ENCODE results near the gene PADI3.
A peak's percentile ranks its signal among the peaks of the same experiment; 100 is the strongest.

Gene PADI3

GRCh38 chr1:17248781-17249180, at the start of gene PADI3:
Gene PADI3 (plus strand): TSS chr1:17249098. CDS start chr1:17249138, 40 bp downstream.
- no peak for DNase-seq

DNA sequence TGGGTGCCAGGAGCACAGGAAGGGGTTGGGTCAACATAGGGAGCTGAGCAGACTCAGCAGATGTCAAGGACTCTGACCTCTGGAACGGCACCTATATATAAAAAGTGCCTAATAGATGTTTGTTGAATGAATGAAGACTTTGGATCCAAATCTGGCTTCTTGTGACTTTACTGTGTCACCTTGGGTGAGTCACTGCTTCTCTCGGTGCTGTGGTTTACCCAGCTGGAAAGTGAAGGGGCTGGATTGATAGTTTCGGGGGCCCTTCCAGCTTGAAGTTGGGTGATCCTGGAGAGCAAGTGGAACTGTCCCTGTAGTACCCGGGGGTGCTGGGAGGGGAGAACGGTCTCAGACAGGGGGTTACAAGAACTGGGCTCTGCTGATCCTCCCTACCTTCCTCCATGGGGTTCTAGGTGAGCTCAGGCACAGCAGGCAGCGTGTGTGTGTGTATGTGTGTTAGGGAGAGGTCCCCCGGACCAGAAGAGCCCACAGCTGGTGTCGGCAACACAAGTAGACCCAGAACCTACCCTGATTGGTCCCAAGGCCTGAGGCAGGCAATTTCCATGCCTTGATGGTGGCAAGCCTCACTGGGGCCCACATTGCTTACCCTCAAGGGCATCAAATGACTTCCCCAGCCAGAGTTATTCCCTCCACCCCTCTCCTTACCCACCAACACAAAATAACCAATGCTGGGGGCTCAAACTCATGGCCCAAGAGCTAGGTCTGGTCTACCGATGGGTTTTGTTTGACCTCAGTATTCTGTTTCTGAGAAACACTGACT, 49.4 kb upstream of the PADI3 start:
- no peak for DNase-seq

- DNase-seq, result no peak
Observed at GRCh38 chr1:17200246-17200645, 48.7 kb upstream of the PADI3 start.

GRCh38 chr1:17200756-17201155, 48.1 kb upstream of the PADI3 start:
- DNase-seq, result no peak

- DNase-seq, result no peak
Observed at GRCh38 chr1:17201201-17202021, 47.5 kb upstream of the PADI3 start.

- no peak for DNase-seq
Observed at GRCh38 chr1:17204546-17205440, 44.1 kb upstream of the PADI3 start, which contains the start of gene PADI1. Gene PADI1 (plus strand): TSS chr1:17205128. CDS start chr1:17205218, 90 bp downstream.

DNA sequence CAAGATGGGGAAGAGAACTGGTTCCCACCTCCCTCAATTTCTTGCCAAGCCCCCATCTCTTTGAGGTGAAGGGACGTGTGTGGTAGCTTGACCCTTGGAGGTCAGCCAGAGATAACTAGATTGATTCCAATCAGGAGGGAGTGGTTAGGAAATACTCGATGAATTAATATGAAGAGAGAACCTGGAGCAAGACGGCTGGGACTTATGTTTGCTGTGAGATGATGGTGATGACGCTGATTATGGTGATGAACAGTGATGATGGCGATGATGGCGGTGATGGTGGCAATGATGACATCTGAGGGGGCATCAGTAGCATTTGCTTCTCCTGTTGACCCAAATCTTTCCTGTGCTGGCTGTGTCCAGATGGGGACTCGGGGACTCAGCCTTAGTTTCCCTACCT, 43.2 kb upstream of the PADI3 start:
- DNase-seq, result no peak

GRCh38 chr1:17206196-17206595, 42.7 kb upstream of the PADI3 start:
- no peak for DNase-seq

- DNase-seq, result peak; percentile 50
Observed at GRCh38 chr1:17207046-17207445, 41.9 kb upstream of the PADI3 start.

GRCh38 chr1:17207540-17207939, 41.4 kb upstream of the PADI3 start:
- DNase-seq, result peak; percentile 11

DNA sequence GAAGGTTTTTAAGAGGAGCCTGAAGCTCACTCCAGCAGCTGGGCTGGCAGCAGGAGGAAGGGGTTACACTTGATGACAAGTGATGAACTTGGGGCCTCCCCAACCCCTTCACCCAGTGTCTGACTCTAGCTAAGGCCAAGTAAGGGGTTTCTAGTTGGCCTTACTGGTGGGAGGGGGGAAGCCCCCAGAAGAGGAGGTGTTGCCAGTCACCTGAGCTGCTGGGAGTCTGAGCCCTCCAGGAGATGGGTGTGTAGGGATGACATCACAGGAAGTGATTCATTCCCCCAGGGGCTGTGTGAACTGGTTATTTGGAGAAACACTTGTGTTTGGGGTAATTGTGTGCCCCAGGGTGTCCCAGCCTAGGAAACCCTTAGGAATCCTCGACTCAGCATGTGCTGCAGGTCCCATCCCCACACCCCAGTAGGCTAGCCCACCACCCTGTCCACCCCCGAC, 40.9 kb upstream of the PADI3 start:
- peak; percentile 15 for DNase-seq

DNA sequence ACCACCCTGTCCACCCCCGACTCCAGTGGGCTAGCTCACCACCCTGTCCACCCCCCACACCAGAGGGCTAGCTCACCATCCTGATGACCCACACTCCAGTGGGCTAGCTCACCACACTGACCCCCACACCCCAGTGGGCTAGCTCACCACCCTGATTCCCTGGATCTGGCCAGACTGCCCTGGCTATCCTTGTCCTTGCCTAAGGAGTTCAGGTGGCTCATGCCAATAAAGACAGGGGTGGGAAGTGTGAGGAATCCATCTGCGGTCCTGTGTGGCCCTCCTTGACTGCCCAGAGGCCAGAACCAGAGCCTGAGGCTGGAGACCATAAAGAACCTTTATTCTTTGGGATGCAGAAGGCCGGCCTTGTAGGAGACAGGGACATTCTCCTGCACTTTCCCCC, 40.4 kb upstream of the PADI3 start:
- no peak for DNase-seq

- DNase-seq, result no peak
Observed at GRCh38 chr1:17209430-17209829, 39.5 kb upstream of the PADI3 start.

- no peak for DNase-seq
Observed at GRCh38 chr1:17210176-17210575, 38.7 kb upstream of the PADI3 start.

- no peak for DNase-seq
Observed at GRCh38 chr1:17211377-17211776, 37.5 kb upstream of the PADI3 start.

- DNase-seq, result no peak
Observed at GRCh38 chr1:17212009-17212408, 36.9 kb upstream of the PADI3 start.

GRCh38 chr1:17212487-17213121, 36.3 kb upstream of the PADI3 start:
- peak; percentile 14 for DNase-seq

GRCh38 chr1:17213148-17213781, 35.6 kb upstream of the PADI3 start:
- DNase-seq, result peak; percentile 7

- DNase-seq, result no peak
Observed at GRCh38 chr1:17213782-17214148, 35.1 kb upstream of the PADI3 start.

DNA sequence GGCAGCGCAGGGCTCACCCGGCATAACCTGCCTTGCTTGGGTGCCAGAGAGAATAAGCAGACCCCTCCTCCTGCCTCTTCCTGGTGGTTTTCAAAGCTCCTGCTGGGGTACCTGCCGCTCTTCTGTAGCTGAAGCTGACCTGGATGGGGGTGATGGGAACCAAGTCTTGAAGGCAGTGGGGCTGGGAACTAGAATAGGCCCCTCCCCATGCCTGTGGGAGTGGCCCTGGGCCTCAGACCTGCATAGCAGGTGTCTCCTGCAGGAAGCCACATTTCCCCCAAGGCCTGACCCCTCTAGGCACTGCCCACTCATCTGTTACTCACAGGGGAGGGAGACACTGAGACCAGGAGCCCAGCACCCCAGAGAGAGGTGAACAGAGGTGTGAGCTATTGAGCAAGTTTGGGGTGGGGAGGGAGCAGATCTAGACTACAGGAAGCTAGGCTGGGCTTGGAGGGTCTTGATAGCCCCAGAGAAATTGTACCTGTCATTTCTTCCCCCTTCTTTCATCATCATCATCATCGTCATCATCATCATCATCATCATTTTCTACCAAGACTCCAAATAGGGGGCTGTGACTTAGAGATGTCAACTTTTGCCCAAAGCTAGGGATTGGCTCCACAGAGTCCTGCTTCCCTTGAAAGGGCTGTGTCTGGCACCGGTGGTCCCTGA, 33.9 kb upstream of the PADI3 start:
- DNase-seq, result no peak

DNA sequence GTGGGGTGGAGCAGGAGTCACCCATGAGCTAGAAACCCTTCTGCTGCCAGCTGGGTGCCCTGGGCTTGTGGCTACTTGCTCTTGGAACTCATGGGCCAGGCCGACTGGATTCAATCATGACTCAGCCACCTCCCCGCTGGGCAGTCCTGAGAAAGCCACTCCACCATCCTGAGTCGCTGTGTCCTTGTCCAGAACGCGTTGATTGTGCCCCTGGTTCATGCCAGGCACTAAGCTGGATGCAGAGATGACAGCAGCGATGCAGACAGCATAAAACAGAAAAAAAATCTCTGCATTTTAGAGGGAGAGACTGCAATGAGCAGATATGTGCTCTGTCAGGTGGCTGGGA, 33.4 kb upstream of the PADI3 start:
- DNase-seq, result no peak

GRCh38 chr1:17216078-17216477, 32.8 kb upstream of the PADI3 start:
- DNase-seq, result no peak

Measured in DMS153 (cell line).